ENCODE measurements around the gene HIVEP3.

Gene HIVEP3

DNA sequence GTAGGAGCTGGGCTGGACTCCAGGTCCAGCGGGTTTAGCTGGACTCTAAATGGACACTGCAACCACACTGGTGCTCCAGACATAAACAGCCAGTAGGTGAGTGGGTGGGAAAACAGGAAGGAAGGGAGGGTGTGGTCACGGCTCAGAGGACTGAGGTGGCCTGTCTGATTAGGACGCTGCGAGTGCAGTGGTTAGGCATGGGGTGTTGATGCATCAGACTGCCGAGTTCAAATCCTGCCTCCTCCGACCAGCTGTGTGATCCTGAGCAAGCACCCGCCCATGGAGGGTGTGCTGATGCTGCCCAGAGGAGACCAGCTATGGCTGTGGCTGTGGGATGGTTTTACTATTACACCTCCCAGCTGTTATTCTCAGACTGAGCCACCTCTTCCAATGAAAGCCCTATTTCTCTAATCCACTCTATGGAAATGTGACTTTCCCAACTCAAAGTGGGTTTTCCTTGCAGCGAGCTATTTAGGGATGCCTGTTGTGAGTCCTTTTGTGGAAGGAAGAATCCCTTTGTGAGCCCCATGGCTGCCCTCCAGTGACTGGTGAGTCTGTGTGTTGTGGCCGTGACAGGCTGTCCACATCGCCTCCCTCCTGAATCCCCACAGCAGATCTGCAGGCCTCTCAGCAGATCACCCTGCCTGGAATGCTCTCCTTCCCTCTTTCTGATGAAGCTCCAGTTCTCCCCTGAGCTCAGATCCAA is 377.7 kb downstream of the HIVEP3 start:
- no peak for DNase-seq

DNA sequence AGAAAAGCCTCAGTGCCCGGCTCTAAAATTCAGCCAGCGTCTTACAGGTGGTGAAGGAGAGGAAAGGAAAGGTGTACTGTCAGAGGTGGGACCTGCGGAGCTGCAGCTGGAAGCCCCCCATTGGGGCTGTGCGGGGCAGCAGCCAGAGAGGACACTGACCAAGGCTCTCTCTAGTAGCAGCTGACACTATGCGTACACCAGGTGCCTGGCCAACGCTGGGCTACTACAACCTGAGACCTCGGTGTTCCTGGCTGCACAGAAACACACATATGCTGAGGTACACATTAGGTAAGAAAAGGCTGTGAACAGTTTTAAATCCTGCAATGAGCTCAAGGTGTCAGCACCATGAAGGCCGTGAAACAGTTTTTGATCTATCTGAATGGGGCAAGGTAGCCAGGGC is 378.7 kb downstream of the HIVEP3 start:
- DNase-seq = no peak

GRCh38 chr1:41539418-41539805 is 379.3 kb downstream of the HIVEP3 start:
- DNase-seq = no peak

- no peak for DNase-seq
Measured at GRCh38 chr1:41538741-41539417, 379.8 kb downstream of the HIVEP3 start.

DNA sequence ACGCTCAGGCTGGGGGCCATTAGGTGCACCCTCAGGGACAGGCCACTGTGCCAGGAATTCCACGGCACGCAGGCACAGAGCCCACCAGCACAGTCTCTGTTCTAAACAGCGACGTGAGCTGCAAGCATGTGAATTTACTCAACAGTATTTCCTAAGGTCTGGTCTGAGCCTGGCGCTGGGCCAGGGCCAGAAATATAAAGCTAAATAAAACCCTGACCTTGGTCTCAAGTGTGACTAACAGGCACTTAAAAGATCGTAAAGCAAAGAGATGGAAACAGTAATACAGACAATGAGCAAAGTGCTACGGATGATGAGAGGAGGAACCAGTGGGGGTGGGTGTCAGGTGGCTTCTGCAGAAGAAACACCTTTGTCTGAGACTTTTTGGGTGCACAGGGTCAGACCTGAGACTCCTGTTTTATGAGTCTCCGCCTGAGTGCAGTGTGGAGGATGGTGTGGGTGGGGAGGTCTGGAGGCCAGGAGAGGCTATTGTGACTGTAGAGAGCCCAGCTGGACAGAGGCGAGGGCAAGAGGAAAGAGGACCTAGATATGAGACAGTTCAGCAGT is 380.9 kb downstream of the HIVEP3 start:
- no peak for DNase-seq

- no peak for DNase-seq
Measured at GRCh38 chr1:41537251-41537650, 381.5 kb downstream of the HIVEP3 start.

GRCh38 chr1:41536361-41536802 is 382.3 kb downstream of the HIVEP3 start:
- DNase-seq = no peak

DNA sequence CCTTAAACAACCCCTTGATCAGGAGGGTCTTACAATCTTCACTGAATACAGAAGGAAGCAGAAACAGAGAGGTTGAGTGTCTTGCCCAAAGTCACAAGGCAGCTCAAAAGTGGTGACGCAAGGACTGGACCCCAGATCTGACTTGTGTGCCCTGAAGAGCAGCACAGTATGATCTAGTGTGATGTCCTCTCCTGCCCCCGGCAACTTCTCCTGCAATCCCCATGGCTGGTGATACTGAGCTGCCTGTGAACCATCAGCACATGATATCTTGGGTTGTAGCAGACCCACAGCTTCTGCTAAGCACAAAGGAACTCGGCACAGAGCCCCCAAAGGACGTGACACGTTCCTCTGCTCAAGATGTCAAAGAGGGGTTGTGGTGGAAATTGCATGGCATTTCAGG is 383.0 kb downstream of the HIVEP3 start:
- DNase-seq = no peak

DNA sequence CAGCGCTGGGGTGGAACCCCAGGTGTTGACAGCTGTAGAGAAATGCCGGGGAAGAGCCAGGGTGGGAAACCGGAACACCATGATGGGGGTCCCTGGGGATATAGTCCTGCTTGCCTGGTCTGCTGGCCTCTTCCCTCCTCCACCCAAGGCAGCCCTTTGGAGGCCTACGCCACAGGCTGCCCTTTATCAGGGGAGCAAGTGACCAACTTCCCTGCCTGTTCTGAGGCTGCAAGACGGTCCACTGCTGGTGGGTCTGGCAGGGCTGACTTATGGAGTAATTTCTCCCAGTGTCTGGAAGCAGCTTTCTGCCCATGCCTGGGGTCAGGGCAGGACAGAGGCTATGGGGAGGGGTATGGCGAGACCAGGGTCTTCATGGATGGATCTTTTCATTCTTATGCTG is 383.4 kb downstream of the HIVEP3 start:
- DNase-seq = no peak

- DNase-seq = no peak
Measured at GRCh38 chr1:41534181-41535076, 384.3 kb downstream of the HIVEP3 start.

DNA sequence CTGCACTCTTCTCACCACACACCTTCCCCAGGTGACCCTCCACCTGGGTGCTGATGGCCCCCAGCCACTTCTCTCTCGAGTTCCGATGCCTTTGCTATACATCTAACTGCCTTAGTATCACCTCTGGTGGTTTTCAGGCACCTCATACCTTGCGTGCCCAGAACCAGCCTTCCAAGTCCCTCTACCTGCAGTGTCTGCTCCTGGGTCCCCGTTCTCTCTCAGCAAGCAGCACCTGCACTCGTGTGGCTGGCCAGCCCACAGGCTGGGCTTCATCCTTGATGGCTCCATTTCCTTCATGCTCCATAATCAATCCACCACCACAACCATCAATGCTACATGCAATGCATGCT is 385.0 kb downstream of the HIVEP3 start:
- no peak for DNase-seq

DNA sequence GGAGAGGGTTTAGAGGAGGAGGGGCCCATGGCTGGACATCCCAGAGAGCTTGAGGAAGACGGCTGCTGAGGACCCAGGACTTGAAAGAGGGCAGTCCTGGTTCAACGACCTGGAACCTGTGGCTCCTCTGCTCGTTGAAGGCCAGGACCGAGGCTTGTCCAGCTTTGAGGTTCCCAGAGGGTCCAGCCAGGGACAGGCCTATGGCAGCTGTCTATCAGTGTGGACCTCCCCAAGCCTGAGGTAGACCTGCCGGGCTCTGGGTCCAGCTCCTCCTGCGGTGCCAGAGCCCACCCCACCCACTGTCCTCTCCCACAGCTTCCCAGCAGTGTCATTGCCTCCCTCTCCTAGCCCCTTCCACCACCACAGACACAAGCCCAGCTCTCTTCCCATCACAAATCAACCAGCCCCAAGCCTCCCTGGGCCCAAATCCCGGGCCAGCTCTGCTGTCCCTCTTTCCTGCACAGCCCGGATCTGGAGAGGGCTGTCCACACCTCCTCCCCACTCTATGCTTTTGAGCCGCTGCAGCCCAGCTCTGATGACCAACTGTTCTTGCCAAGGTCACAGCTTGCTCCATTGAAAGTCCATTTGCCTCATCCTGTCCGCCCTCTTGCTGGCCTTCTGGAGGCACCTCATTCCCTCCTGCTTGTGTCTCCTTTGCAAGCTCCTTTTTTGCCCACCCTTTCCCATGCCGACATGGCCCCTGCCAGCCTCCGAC is 385.5 kb downstream of the HIVEP3 start:
- no peak for DNase-seq

DNA sequence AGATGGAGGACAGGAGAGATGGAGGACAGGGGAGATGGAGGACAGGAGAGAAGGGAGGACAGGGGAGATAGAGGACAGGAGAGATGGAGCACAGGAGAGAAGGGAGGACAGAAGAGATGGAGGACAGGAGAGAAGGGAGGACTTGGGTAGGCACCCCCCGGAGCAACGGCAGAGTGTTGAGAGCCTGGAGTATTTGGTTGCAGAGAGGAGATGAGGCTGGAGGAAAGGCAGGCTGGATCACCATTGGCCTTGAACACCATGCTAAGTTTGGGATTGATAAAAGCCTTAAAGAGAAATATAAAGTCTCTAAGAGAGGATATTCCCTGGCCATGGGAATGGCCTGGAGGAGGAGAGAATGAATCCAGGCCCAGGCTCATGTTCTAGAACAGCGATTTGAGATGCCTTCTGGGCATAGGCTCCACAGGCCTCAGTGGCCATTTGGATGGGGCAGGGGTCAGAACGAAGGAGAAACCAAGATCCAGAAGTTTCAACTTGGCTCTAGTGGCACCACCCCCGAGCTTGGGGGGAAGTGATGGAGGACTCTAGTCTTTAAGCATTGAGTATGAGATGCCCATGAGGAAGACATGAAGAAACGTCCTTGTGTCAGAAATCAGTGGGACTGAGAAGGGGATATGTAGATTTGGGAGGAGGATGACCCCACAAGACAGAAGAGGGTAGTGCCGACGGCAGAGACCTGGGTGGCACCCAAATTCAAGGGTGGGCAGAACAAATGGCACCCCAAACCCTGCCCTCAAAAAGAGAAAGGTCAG is 386.3 kb downstream of the HIVEP3 start:
- DNase-seq = no peak

GRCh38 chr1:41530411-41530810 is 388.3 kb downstream of the HIVEP3 start:
- DNase-seq = no peak

DNA sequence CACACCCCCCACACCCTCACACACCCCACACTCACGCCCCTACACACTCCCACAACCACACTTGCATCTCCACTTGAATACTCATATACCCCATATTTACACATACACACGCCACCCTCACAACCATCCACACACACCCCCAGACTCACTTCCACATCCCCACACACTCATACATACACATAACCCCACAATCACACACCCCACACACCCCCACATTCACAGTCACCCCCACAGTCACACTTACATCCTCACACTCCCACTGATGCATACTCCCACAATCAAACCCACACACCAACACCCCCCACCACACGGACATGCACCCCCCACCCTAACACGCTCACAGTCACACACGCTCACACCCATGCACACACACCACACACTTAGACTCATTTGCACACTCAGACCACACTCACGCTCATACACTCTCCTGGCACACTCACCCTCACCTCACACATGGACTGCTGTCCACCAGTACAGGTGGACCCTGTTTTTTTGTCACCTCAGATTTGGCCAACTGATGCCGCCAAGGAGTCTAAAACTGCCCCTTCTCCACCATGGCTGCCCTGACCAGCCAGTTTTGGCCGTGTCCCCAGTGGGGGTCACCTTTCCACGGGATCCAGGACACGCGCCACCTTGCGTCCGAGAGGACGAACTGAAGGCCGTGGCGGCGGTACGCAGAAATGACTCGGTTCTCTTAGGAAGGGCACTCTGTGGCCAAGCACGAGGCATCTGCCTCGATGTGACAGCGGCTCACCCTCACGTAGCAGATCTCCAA is 388.9 kb downstream of the HIVEP3 start:
- DNase-seq = no peak

DNA sequence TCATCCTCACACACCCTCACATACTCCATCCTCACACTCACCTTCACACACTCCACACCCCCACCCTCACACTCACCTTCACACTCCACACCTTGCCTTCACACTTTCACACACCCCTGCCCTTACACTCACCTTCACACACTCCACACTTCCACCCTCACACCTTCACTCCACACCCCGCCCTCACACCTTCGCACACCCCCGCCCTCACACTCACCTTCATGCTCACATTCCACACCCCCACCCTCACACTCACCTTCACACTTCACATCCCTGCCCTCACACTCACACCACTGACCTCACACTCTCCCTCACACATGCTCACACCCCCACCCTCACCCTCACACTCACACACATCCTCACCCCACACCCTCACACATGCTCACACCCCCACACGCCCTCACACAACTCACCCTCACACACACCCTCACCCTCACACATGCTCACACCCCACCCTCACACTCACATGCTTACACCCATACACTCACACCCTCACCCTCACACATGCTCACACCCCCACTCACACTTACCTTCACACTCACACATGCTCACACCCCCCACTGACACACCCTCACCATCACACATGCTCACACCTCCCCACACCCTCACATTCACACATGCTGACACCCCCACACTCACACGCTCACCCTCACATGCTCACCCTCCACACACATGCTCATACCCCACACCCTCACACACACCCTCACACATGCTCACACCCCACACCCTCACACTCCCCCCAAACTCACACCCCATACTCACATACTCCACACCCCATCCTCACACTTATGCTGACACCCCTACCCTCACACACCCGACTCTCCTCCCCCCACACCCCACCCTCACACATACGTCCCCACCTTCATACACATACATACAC is 389.8 kb downstream of the HIVEP3 start:
- no peak for DNase-seq

GRCh38 chr1:41528106-41528505 is 390.6 kb downstream of the HIVEP3 start:
- no peak for DNase-seq

GRCh38 chr1:41526956-41527561 is 391.7 kb downstream of the HIVEP3 start:
- no peak for DNase-seq

DNA sequence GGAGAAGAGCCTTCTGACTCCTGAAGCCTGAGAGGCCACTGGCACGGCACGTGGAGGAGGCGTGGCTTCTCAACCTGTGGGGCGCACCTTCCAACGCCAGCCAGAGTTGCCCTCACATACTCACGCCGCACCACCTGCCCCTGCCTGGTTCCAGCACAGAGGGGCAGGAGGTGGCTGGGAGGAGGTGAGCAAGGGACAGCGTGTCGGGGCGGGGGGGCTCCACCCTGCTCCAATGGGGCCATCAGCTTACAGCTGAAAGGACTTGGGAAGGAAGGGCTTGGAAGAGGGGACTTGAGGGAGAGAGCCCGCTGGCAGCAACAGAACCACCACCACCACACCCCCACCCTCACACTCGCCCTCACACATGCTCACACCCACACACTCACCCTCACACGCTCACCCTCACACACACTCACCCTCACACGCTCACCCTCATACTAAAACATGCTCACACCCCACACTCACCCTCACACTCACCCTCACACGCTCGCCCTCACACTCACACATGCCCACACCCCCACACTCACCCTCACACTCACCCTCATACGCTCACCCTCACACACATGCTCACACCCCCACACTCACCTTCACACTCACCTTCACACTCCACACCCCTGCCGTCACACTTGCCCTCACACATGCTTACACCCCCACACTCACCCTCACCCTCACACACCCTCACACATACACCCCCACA is 392.7 kb downstream of the HIVEP3 start:
- no peak for DNase-seq

Data from stimulated activated CD4-positive, alpha-beta T cell treated with anti-CD3 and anti-CD28 coated beads, Interleukin-12 subunit alpha, Interleukin-12 subunit beta, amount 100 ng/mL, for 4 hours (primary cell).